ENCODE data around the gene GOLGA6C. TPM values are rescaled to one million over a fixed set of nuclear protein-coding genes. Genes with fewer than 3 reads are reported as not detected.
"Not testable (repeated sequence)": the region's sequence is repeated elsewhere in the genome, so short reads cannot be mapped to it uniquely, and the experiment has no call there.

The GOLGA6C gene
- total RNA-seq, 1 experiment from 2014 or later = not detected

DNA sequence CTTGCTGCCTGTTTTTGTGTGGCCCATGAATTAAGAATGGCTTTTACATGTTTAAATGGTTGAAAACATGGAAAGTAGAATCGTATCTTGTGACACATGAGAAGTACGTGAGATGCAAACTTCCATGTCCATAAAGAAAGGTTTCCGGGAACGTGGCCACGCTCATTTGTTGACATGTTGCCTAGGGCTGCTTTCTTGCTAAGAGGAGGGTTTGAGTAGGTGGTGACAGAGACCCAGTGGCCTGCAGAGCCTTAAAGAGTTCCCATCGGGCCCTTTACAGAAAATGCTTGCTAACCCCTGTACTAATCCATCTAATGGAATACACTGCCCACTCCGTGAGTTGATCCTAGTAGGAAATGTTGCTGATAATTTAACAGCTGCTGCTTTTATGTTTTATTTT, 31.0 kb upstream of the GOLGA6C start:
- not testable (repeated sequence) for DNase-seq (ENCODE audit: low spot score)

DNA sequence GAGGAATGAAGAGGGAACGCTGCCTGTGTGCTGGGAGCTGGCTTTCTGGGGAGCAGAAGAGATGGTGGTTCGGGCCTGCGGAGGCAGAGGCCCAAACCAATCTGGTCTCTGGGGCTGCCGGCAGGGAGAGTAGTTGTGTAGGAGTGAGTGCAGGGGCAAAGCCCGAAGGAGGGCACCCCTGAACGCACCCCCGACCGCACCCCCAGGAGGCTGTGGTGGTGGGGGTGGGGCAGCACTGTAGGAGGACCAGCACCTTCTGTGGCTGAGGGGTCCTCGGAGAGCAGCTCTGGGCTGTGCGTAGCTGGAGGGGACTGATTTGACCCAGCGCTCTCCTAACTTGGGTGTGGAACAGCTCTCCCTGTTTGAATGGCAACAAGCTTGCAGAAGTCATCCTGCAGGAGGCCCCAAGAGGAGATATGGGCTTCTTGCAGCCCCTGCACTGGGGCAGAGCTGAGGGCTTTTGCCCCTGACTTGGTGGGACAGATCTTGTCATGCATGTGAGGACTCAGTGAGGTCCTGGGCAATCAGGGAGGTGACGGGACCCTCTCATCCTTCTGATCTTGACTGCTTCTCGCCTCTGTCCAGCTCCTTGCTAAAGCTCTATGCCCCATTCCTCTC, 30.4 kb upstream of the GOLGA6C start:
- DNase-seq (ENCODE audit: low spot score) = no peak

DNA sequence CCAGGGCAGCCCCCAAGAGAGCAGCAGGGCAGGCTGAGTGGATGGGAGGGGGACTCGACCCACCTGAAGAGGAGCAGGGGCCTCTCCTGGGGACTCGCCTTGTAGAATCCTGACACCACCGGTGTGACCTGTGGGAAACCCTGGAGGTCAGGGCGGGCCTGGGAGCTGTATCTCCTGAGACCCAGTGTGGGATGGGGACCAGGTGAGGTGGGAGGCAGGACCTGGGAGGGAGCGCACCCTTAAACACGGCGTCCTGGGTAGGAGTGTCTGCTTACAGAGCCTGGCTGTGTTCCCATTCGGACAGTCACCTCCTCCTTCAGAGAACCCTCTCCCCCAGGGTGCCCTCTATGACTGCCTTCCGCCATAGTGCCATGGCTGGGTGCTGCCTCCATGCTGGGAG, 29.3 kb upstream of the GOLGA6C start:
- DNase-seq (ENCODE audit: low spot score) = no peak

DNA sequence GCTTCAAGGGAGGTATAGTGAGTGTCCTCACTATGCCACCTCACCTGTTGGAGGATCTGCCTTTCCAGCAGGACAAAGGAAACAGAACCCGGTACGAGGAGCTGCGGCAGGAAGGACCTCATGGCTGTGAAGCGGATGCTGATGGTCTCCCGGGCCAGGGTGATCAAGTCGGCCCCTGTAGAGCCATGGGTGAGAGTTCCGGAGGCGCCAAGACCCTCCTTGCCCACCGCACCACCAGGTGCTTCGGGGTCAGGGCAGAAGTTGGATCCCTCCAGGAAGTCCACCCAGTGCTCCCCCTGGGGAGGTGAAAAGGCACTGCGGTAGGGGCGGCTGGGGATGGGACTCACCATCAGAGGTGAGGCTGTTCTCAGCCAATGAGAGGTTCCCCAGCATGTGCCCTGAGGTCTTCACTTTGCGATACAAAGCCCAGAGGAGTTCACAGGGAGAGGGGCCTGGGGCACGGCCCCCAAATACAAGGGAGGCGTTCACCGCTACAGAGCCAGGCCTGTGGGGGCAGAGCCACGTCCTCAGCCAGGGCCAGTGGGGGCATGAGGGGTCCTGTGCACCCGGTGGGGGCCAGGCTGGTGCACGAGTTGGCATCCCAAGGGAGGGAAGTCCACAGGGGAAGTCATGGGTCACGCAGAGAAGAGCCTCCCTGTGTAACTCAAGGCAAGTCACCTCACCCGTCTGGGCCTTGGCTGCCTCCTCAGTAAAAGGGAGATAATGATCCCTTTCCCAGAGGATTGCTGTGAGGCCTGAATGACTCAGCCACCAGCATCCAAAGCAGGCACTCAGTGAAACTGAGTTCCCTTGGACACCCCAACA, 28.7 kb upstream of the GOLGA6C start:
- no peak for DNase-seq (ENCODE audit: low spot score)

DNA sequence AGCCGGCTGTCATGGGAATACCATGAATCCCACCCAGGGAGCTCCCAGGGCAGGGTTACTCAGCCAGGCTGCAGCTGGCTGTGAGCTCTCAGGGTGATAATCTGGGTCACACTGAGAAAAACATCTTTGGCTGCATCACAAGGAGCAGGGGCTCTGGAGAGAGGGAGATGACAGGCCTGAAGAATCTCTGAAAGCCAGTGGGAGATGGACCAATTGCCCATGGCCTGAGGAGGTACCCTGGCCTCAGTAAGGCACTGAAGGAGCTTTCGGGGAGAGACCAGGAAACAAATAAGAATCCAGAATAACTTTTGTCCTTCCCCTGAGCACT, 28.2 kb upstream of the GOLGA6C start:
- DNase-seq (ENCODE audit: low spot score) = no peak

DNA sequence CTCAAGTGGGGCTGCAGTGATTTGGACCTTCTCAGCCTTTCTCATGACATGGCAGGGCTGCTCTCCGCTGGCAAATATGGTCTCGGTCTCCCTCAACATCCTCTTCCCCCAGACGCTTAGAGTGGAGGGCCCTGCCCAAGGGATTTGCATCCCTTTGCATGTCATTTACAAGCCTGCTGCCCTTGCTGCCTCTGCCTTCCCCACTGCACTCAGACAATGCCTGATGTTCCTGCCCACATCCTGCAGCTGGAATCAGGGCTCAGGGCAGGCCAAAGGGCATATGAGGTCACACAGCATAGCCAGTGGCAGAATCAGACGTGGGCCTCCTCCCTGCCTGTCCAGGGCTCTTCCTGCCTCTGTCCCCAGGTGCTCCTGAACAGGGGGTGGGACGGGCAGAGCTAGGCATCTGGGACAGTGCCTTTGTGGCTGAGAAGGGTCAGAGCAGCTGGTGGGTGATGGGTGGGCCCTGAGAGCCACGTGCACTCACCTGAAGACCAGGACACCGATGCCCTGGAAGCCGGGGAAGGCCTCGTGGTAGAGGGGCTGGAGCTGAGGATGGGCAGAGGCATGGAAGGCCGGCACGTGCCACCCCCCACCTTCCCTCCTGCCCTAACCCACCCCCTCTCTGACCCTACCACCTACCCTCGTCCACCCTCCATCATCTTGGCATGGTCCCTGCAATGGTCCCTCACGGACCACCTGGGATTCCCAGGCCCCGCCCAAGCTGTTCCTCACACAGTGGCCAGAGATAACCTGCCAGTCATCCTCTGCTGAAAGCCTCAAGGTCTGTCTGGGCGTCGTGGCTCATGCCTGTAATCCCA, 27.4 kb upstream of the GOLGA6C start:
- DNase-seq (ENCODE audit: low spot score) = no peak

DNA sequence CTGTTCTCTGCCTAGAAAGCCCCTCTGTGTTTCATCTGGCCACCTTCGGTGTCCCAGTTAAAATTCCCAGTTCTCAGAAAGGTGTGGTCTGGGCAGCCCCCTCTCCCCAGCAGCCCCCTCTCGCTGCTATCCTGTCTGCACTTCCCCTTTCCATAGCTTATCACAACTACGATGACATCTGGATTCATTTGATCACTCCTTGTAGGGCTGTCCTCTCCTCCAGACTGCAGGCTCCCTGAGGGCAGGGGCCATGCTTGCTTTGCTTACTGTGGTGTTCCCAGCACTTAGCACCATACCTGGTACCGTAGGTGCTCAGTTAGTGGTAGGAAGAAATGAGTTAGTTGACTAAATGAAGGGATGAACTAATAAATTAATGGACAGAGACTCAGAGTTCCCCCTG, 26.3 kb upstream of the GOLGA6C start:
- DNase-seq (ENCODE audit: low spot score) = no peak

DNA sequence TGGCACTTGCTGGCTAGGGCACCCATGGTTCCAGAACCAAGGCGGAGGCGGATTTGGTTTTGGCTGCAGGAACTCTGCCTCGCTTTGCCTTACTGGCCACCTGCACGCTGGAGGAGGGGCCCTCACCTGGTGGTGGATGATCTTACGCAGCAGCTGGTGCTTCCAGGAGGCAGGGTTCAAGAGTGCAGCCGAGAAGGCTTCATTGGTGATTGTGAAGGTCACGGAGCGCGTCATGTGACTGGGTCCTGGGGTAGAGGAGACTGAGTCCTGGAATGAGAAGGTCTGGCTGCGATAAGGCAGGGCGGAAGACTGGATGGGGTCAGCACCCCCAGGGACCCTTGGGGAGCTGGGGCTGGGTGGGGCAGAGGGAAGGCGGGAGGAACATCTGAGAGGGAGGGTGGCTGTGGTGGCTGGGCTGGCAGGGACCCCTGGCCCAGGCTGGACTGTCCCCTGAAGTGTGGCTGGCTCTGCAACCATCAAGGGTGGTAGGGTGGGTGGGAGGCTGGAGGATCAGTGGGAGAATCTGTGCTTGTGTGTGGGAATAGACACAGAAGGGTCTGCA, 25.8 kb upstream of the GOLGA6C start:
- DNase-seq (ENCODE audit: low spot score) = no peak

DNA sequence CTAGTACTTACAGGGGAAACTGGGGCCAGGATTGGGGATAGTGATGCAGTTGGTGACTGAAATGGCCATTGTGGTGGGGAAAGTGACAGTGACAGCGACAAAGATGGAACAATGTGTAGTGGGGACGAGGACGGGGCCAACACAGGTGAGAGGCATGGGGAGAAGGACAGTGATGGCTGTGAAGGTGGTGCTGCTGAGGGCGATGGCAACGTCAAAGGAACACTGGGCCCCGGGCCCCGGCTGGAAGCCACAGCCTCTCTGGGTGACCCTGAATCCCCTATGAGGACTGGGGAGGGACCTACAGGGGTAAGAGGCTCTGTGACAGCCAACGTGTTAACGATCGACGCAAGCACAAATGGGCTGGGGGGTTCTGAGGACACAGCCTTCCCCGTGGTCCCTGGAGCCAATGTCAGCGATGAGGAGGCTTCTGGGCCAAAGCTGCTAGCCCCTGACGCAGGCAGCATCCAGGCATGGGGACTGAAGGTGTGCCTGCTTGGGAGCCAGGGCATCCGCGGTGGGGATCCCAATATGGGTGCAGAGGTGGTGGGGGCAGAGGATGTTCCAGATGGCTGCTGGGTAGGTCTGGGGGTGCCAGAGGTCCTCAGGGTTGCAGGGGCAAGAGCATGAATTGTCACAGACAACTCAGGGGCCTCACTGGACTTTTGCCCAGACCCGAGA, 25.2 kb upstream of the GOLGA6C start:
- DNase-seq (ENCODE audit: low spot score) = no peak

DNA sequence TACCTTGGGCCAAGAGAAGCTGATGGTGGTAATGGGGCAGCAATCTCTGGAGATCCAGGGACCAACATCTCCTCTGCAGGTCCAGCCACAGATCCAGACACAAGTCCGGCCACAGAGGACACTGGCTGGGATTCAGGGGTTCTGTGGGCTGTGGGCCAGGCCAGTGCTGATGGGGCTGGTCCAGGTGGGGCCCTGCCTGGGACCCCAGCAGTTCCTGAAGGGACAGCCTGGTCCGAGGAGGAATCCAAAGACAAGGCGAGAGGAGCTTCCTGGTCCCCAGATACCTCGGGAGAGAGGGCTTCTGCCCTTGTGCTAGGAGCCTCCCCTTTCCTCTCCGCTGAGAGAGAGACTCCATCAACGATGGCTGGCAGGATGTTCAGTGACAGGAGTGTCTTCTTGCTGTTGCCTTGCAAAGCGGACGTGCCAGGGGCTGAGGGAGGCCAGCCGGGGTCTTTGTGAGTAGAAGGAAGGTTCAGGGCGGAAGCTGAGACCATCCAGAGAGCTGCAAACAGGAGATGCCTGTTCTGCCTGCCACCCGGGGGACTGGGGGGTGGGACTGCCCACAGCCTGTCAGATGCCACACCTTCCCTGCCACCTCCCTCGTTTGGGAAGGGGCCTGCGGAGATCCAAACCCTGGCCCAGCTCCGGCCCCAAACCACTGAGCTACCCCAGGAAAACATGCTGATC, 24.5 kb upstream of the GOLGA6C start:
- no peak for DNase-seq (ENCODE audit: low spot score)

DNA sequence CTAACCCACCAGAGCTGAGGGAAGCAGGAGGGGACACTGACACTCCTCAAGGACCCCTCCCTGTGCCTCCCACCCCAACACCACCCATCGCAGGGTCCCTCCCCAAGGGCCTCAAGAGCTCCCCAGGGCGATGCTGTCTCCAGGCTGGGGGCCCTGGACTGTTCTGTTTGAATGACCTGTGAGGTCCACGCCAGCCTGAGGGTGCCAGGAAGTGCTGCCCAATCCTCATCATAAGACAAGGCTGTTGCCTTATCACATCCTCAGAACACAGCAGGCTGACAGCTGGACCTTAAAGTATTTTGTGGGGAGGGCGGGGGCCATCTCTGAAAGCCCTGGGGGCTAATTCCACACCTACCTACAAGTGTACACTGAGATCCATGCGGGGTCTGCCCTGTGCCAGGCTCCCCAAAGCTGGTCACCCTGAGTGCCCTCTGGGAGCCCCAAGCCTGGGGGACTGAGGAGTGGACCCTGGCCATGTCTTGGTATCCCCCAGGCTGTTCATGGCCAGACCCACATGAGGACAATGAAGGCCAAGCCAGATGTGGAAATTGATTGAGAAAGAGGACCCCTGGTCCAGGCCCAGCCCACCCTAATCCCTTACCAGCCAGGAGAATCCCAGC, 23.8 kb upstream of the GOLGA6C start:
- DNase-seq (ENCODE audit: low spot score) = no peak

DNA sequence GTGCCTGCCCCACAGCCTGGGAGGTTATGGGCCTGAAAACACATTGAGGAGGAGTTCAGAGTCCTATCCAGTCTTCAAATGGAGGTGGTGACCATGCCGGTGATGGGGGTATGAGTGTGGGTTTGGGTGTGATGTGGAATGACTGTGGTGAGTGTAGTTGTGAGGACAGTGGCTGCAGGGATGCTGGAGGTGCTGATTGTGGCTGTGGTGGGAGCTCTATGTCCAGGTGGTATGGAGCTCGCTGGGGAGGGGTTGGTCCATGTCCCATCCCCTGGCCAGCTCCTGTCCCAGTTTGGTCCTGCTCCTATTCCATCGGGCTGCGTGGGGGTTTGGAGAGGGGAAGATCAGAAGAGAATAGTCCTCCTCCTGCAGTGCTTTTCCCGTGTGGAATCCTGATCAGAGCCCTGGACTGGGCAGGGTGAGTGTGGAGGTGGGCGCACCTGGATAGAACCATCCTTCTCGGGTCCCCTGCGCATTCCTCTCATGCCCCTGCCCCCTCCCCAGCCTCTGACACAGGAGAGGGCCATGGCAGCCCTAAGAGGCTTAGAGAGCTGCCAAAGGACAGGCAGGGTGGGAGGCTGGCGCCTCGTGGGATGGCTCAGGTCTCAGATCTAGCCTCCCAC, 23.0 kb upstream of the GOLGA6C start:
- DNase-seq (ENCODE audit: low spot score) = no peak

DNA sequence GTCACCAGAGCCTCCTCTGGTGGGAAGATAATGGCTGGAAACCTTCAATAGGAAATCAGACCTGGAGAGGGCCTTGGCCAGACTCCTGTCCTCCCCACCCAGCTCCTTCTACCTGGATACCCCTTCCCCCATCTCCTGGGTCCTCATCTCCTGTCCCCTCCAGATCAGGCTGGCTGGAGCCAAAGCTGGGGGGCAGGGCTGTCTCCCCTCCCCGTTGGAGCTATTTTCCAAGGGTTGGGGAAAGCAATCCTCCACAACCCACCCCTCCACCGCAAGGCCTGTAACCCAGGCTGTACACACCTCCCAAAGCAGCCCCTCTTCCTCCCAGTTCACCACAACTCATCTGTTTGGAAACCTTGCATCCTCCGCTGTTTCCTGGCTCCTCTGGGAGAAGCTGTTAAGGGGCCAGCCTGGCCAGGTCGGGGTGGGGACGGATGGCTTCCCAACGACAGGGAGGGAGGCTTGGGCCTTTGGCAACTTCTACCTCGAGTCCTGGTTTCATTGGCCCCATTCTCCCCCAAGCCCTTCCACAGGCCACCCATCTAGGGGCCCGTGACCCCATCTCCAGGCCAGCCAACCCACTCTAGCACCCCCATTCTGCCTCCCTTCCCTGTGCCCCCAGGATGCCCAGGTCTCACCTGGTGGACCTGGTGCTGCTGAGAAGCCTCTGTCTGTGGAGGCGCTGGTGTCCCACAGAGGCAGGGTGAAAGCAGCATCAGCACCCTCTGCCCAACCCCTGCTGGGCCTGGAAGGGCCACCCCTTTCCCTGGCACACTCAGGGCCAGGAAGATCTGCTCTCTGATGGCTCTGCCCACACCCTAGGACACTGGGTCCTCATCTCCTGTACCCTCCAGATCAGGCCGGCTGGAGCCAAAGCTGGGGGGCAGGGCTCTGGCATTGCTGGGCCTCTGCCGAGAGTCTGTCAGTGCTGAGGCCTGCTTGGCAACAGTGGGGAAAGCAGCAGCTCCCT, 22.1 kb upstream of the GOLGA6C start:
- DNase-seq (ENCODE audit: low spot score) = no peak

DNA sequence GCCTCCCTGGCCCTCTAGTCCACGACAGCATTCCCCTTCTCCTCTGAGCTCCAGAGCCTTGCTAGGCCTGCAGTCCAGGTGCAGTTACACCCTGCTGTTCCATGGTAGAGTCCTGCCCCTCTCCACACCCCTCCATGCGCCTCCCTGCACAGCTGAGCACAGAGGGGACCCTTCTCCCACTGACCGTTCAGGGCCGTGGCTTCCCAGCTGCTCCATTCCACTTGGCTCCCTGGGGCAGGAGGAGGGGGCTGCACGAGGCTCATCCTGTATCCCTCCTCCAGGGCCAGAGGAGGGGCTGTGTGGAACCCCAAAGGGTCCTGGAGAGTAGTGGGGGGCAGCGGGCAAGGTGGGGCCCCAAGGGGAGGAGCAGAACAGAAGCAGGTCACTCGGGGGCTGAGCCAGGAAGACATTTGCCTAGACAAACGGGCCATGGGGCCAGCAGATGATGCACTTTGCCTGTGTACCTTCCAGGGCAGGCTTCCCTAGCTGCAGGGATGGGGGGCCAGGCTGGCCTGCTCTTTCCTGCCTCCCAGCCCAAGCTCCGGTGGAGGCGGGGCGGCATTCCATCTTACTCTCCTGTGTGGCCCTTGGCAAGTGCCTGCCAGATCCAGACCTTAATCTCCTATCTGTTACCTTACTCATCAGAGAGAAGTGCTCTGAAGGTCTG, 20.7 kb upstream of the GOLGA6C start:
- DNase-seq (ENCODE audit: low spot score) = no peak

DNA sequence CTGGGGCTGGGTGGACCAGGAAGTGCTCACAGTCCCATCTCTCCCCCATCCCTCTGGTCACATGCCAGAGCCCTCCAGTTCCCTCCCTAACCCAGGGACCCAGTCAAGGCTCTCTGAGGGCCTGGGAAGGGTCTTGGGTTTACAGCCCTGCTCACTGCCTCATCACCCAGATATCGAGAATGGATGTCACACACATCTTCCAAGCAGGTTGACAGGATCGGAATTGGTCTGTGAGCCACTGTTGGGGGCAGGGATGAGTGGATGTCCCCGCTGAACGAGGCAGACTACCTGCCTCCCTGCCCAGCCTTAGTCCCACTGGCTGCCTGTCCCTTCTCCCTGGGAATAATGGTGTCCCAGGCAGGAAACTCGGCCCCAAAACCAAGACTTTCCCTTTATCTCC, 20.0 kb upstream of the GOLGA6C start:
- DNase-seq (ENCODE audit: low spot score) = no peak

DNA sequence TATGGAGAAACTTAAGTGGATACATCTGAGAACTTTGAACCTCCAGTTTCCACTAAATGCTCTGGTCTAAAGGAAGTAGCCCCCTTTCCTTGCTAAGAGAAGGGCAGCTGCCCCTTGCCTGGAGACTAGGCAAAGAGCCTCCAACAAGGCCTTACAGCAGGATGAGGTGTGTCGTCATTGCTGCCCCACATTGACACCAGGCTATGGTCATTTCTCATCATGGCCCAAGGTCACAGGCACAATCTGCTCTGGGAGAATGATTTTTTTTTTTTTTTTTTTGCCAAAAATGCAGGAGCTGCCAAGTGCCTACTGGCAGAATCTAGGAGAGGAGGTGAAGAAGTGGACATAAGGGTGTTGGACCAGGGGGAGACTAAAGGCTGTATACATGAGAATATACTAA, 12.4 kb upstream of the GOLGA6C start:
- not testable (repeated sequence) for DNase-seq (ENCODE audit: low spot score)

DNA sequence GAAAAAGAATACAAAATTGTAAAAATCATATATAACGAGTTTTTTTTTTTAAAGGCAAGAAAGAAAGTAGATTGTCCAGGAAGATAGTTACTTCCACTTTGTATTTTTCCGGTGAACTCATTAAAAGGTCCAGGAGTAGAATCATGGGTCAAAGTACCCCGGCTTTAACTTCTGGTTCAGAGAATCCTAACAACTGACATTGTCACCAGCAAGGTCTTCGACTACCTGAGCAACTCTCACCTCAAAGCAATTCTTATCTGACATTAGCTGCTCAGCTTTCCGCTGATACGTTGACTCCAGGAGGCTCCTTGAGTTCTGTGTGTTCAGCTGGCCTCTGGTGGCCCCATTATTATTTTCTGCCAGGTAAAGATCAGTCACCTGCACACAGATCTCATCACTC, 9.1 kb upstream of the GOLGA6C start:
- not testable (repeated sequence) for DNase-seq (ENCODE audit: low spot score)

DNA sequence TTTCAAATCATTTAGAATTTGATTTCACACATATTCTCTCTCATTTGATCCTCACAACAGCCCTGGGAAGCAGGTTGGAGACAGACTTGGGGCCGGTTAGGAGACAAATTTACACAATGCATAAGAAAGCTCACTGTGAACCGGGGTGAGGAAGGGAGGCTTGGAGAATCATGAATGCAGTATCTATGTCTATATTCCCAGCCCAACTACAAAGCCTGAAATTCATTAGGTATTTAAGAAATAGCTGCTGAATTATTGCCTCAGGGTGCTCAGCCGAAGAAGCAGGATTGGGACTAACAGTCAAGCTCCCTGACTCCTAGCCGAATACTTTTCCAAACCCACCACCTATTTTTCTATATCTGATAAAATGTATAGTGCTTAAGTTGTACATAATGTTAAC, 8.4 kb upstream of the GOLGA6C start:
- no peak for DNase-seq (ENCODE audit: low spot score)

DNA sequence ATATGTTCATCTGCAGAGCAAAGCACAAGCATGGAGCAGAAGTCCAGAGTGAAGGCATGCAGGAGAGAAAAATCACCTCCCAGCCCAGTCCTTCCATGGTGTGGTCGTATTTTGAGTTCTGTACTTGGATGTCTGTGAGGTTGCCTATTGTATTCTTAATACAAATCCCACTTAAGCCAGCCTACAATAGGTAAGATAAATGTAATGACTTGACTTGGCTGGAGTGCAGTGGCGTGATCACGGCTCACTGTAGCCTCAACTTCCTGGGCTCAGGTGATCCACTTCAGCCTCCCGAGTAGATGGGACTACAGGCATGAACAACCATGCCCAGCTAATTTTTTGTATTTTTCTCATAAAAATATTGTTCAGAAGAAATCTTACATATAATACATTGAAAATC, 6.8 kb upstream of the GOLGA6C start:
- not testable (repeated sequence) for DNase-seq (ENCODE audit: low spot score)
